NCI-H774 (cell line): ENCODE measurements around the gene VARS1.

Experiments used
- DNase-seq: peaks from one replicate; lab custom pipeline; 2025; lab: John Stamatoyannopoulos, UW

VARS1 gene

GRCh38 chr6:31769684-31770371, 25.7 kb downstream of the VARS1 start:
- peak; percentile 34 for DNase-seq

GRCh38 chr6:31768363-31769257, 26.9 kb downstream of the VARS1 start:
- no peak for DNase-seq

GRCh38 chr6:31767096-31767645, 28.4 kb downstream of the VARS1 start:
- DNase-seq, result no peak

GRCh38 chr6:31765910-31766794, 29.4 kb downstream of the VARS1 start:
- no peak for DNase-seq

- no peak for DNase-seq
Observed at GRCh38 chr6:31765559-31765909, 30.0 kb downstream of the VARS1 start.

- DNase-seq, result no peak
Observed at GRCh38 chr6:31764198-31764597, 31.4 kb downstream of the VARS1 start.

GRCh38 chr6:31763619-31763940, 32.0 kb downstream of the VARS1 start:
- DNase-seq, result no peak

- no peak for DNase-seq
Observed at GRCh38 chr6:31762878-31763618, 32.5 kb downstream of the VARS1 start.

GRCh38 chr6:31762356-31762755, 33.2 kb downstream of the VARS1 start, which contains the start of gene SAPCD1:
TSS of gene SAPCD1 (plus strand) at chr6:31762656. CDS start at chr6:31763055, 399 bp downstream.
- no peak for DNase-seq

GRCh38 chr6:31761343-31761742, 34.2 kb downstream of the VARS1 start:
- no peak for DNase-seq

GRCh38 chr6:31760790-31761189, 34.8 kb downstream of the VARS1 start:
- no peak for DNase-seq

- DNase-seq, result no peak
Observed at GRCh38 chr6:31758281-31758680, 37.3 kb downstream of the VARS1 start.

GRCh38 chr6:31752739-31753319, 42.7 kb downstream of the VARS1 start:
- no peak for DNase-seq

- DNase-seq, result no peak
Observed at GRCh38 chr6:31750411-31751022, 45.0 kb downstream of the VARS1 start.

- DNase-seq, result peak; percentile 21
Observed at GRCh38 chr6:31749301-31750036, 46.1 kb downstream of the VARS1 start.
